GM18519 (cell line): ENCODE data around the gene SDK1.

Experiments used
- ATAC-seq: cut with Tn5 transposase; IDR thresholded peaks from one replicate; pipeline ENCODE4 v1.9.1; 2021; ENCODE audit warnings: mild to moderate bottlenecking, moderate library complexity; ENCODE audit not compliant: unreplicated experiment, low FRiP score

Gene SDK1

DNA sequence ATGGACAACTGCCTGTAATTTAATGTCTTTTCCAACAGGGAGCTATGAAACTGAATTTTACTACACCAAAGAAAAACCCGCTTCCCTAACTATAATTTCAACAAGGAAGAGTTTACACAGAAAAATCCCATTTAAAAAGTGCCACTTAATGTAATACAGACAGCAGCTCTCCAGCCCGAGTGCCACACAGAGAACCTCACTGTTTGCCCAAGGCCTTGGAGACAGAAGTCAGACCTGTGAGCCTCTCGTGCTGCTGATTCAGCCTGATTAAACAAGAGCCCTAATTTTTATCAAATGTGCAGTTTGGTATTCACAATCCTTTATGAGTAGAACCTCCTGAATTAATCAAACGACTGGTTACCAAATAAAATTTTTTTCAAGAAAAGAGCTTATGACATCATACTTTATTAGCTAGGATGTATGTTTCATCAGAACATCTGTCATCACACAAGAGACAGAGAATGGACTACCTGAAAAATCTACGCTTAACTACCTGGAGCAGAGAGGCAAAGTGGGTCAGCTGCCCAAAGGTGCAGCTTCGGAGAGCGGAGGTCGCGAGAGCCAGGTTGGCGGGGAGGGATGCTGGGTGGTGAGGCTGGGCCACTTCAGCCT, 543.6 kb downstream of the SDK1 start:
- no peak for ATAC-seq

GRCh38 chr7:3846738-3847137, 545.7 kb downstream of the SDK1 start:
- no peak for ATAC-seq

GRCh38 chr7:3847336-3847735, 546.3 kb downstream of the SDK1 start:
- ATAC-seq, result no peak

DNA sequence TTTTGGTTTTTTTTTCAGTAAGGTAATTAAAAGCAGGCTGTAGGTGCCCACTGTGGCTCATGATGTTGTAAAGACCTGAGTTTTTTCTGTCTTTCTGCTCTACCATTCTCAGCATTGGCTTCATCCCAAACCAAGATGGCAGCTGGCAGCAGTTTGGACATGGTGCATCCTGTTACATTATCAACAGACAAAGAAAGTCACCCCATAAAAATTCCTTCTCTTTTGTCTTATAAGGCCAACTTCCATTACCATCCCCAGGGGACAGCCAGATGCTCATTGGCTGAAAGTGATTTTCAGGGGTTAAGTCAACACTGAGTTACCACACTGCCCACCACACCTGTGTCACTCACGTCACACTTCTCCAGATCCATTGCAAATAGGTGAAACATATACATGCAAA, 558.4 kb downstream of the SDK1 start:
- no peak for ATAC-seq

- no peak for ATAC-seq
Measured at GRCh38 chr7:3860932-3861331, 559.9 kb downstream of the SDK1 start.

- ATAC-seq, result no peak
Measured at GRCh38 chr7:3861386-3861785, 560.3 kb downstream of the SDK1 start.

- ATAC-seq, result no peak
Measured at GRCh38 chr7:3861941-3862340, 560.9 kb downstream of the SDK1 start.

GRCh38 chr7:3862774-3863173, 561.7 kb downstream of the SDK1 start:
- ATAC-seq, result no peak

GRCh38 chr7:3866277-3866676, 565.2 kb downstream of the SDK1 start:
- no peak for ATAC-seq

- ATAC-seq, result no peak
Measured at GRCh38 chr7:3867863-3868262, 566.8 kb downstream of the SDK1 start.

DNA sequence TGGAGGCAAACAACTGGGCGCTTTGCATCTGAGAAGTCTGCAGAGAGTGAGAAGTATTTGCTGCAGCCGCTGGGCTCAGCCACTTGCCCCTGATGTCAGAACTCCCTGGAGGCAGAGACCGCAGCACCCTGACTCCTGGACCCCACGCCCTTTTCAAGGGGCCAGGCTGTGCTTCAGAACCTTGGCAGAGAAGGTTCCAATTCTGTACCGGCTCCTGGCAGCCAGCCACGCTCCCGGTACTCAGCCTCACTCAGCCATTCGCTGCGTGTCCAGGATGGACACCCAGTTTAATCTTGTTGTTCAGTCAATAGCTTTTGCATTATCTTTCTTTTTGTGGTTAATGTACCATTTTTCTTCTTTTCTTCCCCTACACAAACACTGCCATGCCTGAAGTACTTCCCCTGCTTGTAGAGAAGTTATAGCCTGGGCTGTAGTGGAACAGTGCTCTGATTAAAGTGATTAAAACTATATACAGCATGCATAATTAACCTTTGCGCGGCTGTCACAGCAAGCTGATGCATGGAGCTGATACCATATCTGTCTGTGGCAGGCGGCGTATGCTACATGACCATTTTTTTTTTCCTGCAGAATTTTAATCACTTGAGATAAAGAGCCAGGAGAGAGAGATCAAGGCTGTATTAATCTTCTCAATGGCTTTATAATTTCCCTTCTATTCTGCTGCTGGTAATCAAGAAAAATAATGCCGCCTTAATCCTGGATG, 578.5 kb downstream of the SDK1 start:
- no peak for ATAC-seq

GRCh38 chr7:3880228-3880987, 579.4 kb downstream of the SDK1 start:
- no peak for ATAC-seq

- ATAC-seq, result no peak
Measured at GRCh38 chr7:3882782-3883181, 581.7 kb downstream of the SDK1 start.

DNA sequence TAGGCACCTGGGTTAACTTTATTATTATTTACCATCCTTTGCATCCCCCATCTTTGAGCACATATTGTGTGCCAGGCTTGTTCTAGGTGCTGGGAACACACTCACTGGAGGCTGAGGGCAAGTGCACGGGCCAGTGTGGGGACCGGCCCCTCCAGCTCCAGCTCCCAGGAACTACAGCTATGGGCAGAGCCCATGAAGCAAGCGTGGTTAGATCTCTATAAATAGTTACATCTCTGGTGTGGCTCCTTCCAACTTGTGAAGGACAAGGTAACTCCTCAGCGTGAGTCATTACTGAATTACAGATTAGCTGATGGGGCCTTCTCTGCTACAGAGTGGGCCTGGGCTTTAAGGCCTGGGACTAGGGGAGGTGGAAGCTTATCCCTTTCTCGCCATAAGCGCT, 583.5 kb downstream of the SDK1 start:
- no peak for ATAC-seq

DNA sequence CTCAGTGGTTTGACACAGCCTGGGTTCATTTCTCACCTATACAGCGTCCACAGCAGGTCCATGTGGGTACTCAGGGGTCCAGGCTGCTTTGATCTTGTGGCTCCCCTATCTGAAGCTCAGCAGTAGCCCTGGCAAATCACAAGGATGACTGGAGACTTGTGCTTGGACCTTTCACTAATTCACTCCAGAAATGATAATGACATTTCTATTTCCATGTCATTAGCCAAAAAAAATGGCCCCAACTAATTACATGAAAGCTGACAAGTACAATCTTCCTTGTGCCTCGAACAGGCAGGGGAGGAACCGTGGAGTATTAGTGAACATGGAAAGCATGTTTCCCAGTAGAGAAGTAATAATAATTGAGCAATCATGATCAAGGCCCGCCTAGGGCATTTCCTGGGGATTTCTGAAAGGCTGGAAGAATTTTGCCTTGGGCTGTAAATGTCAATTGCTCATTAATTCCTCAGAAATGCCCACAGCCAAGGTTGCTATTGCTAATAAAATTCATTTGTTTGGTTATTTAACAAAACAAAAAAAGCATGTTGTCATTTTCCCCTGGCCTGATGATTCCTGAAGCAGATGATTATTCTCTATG, 586.1 kb downstream of the SDK1 start:
- ATAC-seq, result no peak

GRCh38 chr7:3888096-3888495, 587.0 kb downstream of the SDK1 start:
- no peak for ATAC-seq

DNA sequence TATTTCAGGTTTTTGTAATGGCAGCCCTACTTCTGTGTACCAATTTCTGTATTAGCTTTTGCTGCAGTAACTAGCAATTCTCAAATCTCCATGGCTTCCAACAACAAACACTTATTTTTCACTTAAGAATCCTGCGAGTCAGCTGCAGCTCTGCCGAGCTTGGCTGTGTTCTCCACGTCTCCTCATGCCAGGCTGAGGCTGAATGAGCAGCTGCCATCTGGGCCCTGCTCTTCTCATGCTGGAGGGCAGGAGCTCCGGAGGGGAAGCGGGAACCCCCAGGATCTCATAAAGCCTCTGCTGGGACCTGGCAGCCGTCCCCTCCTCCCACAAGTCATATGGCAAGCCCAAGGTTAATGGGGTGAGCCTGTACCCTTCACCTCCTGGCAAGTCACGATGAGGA, 591.1 kb downstream of the SDK1 start:
- ATAC-seq, result no peak

DNA sequence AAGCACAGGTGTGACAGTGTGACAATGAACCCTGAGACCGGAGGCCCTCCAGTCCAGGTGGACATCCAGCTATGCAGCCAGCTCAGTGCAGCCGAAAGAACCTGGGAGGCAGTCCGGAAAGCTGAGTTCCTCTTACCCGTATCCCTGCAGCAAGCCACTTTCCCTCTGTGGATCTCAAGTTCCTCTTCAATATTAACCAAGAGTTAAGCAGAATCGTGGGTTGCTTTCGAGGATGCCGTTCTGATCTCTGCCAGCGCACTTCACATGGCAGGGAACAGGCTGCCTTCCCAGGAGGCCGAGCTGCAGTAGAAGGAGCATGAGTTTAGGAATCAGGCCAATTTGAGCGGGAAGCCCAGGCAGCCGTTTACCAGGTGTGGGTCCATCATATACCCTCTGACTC, 591.6 kb downstream of the SDK1 start:
- no peak for ATAC-seq

GRCh38 chr7:3893151-3893788, 592.2 kb downstream of the SDK1 start:
- no peak for ATAC-seq

DNA sequence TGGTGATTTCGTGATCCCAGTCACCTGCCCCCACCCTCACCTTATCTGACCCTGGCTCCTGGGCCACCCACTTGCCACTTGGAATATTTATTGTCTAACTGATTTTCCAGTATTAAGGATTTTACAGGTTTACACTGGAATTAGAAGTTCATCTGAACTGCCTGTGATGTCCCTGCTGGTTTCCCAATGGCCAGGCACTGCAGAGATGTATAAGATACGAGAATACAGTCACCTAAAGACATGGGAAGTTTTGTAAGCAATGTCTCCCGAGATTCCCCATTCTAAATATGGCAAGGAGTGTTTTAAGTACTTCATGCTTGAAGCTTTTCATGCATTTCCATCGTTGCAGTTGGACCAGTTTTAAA, 592.7 kb downstream of the SDK1 start:
- ATAC-seq, result no peak
